ENCODE data around the gene VRK2.

The VRK2 gene

GRCh38 chr2:58195662-58196061, 149.1 kb downstream of the VRK2 start:
- TF ChIP-seq CTCF (IDR thresholded peaks at IDR 0.05) = no peak

- no peak for TF ChIP-seq CTCF (IDR thresholded peaks at IDR 0.05)
Observed at GRCh38 chr2:58197894-58198293, 151.3 kb downstream of the VRK2 start.

- no peak for TF ChIP-seq CTCF (IDR thresholded peaks at IDR 0.05)
Observed at GRCh38 chr2:58202404-58202803, 155.8 kb downstream of the VRK2 start.

GRCh38 chr2:58203018-58203417, 156.4 kb downstream of the VRK2 start:
- TF ChIP-seq CTCF (IDR thresholded peaks at IDR 0.05) = no peak

- TF ChIP-seq CTCF (IDR thresholded peaks at IDR 0.05) = no peak
Observed at GRCh38 chr2:58204195-58204959, 157.8 kb downstream of the VRK2 start.

GRCh38 chr2:58206785-58207184, 160.2 kb downstream of the VRK2 start:
- TF ChIP-seq CTCF (IDR thresholded peaks at IDR 0.05) = no peak

GRCh38 chr2:58207189-58207588, 160.6 kb downstream of the VRK2 start:
- no peak for TF ChIP-seq CTCF (IDR thresholded peaks at IDR 0.05)
